GM18499 (cell line): Measurements from ENCODE around the gene ATOSB.

Source experiments
- ATAC-seq: cut with Tn5 transposase; IDR thresholded peaks from one replicate; pipeline ENCODE4 v1.9.1; 2021; ENCODE audit warnings: moderate number of reproducible peaks; ENCODE audit not compliant: insufficient read depth, unreplicated experiment

The ATOSB gene

GRCh38 chr9:35096035-35096849, 19.4 kb downstream of the ATOSB start, which contains the start of gene PIGO:
Gene PIGO, minus strand, starts transcription at chr9:35096591. Its CDS starts 1,026 bp downstream, at chr9:35095565.
- ATAC-seq, result no peak

DNA sequence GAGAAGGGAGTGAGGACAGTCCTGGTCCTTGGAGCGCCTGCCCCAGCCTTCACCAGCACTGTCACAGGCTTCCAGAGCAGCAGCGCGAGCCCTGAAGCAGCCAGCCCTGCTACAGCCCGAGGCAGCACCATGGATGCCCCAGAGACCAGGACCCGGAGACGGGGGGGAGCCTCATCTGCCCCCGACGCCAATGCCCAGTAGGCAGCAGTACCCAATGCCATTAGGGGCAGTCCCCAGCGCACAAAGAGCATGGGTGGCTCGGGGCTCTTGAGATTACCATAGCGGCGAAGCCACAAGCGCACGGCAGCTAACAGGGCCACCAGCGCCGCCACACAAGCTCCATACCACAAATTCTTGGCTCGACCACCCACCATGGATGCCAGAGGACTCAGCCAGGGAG, 24.1 kb downstream of the ATOSB start:
- ATAC-seq, result no peak

DNA sequence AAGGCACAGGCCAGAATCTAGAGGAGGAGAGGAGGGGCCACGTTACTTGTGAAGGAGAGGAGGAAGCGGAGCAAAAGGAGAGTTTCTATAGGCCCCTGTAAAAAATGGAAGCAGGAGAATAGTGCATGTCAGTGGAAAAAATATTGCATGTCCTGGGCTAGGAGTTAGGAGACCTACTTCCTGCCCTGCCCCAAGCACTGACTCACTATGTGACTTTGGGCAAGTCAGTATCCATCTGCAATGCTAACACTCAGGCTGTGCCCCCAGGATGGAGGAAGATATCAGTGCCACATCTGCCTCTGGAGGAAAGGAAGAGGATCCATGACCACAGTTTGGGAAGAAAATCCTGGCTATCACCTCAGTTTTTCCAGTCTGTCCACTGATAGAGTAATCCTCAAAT, 26.2 kb downstream of the ATOSB start:
- ATAC-seq, result no peak

DNA sequence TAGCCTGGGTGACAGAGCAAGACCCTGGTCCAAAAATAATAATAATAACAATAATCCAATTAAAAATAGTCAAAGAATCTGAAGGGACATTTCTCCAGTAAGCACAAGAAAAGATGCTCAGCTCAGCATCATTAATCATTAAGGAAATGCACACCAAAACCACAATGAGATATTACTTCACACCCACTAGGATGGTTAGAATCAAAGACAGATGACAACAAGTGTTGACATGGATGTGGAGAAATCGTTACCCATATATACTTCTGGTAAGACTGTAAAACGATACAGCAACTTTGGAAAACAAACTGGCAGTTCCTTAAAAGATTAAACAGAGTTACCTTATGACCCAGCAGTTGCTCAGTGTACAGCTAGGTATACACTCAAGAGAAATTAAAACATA, 30.6 kb downstream of the ATOSB start:
- no peak for ATAC-seq

DNA sequence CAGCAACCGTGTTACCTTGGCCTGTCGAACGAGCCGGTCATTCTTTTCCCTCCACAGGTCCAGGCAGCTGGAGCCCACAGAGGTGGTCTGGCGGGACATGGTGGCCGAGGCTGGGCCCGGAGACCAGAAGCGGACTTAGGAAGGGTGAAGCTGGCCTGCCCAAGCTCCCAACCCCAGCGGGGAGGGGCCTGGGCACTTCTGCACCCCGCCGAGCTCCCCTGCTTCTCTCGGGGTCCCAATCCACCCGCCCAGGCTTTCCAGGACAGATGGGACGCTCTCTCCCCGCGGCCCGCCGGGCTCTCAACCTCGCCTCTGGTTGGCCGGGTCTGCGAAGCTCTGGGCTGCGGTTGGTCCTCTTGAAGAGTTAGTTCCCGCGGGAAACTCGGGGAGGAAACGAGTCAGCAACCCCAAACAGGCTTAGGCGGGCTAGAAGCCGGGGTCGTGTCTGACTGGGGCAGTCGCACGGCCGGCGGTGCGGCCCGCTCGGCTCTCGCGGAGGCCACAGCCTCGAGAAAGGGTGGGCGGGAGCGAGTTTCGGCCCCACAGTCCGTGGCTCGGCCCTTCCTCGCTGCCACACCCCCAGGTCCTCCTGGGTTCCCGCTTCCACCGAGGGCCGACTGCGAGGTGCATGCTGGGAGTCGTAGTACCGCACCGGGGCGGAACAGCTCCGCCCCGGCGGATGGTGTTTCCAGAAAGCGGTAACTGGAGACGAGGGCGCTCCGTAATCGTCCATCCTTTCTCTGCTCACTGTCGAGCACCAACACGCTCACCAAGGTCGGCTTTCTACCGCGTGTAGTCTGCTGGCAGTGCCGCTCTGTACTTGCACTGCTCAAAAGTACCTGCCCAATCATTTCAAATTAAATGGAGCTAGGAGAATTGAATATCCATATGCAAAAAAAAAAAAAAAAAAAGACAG, 36.0 kb downstream of the ATOSB start, which contains the start of gene FANCG:
TSS of gene FANCG (minus strand) at position 517 of the 916 bp plus-strand sequence. CDS start at position 99, 418 bp downstream.
- ATAC-seq, result peak; percentile 75

GRCh38 chr9:35079041-35079425, 36.6 kb downstream of the ATOSB start:
- no peak for ATAC-seq

DNA sequence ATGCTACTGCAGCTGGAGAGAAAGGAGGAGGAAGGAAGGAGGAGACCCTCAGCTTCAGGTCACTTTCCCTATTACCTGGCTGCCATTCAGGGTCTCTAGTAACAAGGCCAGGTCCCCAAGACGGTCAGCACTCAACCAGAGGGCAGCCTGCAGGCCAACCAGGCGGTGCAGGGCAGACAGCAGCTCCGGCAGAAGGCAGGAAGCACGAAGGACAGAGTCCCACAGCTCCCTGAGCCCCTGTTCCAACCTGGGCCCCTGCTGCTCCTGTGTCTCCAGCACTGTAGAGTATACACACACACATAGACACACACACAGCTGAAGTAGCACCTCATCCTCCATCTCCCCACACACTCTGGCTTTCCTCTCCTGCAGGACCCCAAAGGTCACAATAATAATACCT, 37.6 kb downstream of the ATOSB start:
- no peak for ATAC-seq

DNA sequence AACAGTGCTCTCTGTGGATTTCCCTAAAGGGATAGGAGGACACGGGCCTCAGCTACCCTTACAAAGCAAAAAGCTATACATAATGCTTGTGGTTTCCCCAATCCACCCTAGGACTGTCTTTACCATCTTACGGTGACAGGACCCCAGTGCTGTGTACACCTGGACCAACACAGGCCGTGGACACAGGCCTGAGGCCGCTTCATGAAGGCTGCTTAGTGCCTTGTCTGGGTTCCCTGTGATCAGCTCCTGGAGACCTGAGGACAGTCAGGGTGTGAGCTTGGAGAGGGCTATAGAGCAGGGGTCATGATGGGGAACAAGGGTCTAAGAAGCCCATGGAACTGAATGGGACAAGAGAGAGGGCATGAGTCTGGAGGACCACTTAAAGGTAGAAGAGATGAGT, 38.8 kb downstream of the ATOSB start:
- ATAC-seq, result no peak

GRCh38 chr9:35075358-35075757, 40.3 kb downstream of the ATOSB start:
- ATAC-seq, result no peak

DNA sequence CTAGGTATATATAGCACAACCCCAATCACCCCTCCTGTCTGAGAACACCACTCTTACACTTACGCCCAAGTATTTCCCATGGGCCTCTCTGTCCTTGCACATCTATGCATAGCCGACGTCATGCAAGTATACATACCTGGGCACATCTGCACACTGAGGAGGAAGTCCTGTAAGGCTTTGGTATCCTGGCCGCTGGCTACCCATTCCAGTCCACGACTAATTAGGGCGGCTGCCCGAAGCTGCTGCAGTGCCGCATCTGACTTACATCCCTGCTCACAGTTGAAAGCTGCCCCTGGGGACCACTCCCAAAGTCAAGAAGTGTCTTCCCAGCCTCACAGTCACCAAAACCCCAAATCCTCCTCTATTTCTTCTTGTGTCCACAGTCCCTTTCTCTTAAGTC, 40.9 kb downstream of the ATOSB start:
- no peak for ATAC-seq

DNA sequence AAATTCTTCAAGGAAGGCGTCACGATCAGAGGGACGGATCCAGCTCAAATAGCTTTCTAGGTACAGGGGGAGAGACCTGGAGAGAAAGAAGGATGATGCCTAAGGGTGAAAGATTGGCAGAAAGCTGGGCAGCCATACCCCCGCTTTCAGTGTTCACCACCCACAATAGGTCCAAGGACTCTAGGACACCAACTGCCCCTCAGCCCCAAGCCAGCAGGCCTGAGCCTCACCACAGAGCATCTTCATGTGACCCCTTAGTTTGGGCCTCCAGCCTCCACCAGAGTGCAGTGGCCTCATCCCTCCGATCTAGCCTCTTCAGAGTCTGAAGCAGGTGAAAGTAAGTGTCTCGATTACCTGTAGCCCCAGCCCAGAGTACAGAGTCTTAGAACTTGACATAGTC, 41.5 kb downstream of the ATOSB start:
- ATAC-seq, result no peak

- ATAC-seq, result no peak
These were observed 42.4 kb downstream of the ATOSB start for GRCh38 chr9:35073279-35073612.

GRCh38 chr9:35072461-35073278, 43.0 kb downstream of the ATOSB start, which contains the start of gene VCP:
Gene VCP, minus strand, starts transcription at chr9:35072625. Its CDS starts 272 bp downstream, at chr9:35072353.
- ATAC-seq, result peak; percentile 89

DNA sequence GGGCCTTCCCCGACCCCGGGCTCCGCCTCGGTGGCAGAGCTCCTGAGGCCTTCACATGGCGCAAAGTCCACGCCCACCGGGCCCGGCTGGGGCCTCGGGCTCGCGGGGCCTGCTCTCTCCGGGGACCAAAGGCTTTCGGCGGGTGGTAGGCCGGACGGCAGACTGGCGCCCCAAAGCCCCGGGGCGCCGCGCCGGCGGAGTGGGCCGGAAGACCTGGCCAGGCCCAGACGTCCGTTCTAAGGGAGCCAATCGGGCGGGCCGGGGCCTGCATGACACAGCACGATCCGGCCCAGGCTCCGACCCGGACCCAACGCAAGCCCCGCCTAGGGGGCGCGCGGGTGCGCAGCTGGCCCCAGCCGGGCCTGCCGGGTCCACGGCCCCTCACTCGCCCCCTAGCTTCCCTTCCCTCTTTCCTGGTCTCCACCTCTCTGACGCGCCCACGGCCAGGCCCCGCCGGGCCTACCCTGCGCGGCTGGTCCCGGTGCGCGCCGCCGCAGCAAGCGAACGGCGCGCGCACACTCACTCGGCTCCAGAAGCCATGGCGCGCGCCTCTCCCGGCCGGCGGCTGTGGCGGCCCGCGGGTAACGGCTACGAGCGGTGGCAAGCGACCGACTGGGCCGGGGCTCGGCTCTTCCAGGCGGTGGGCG, 43.7 kb downstream of the ATOSB start:
- ATAC-seq, result peak; percentile 28

GRCh38 chr9:35070823-35071813, 44.5 kb downstream of the ATOSB start:
- no peak for ATAC-seq

GRCh38 chr9:35069020-35069419, 46.6 kb downstream of the ATOSB start:
- no peak for ATAC-seq

GRCh38 chr9:35067056-35067455, 48.6 kb downstream of the ATOSB start:
- no peak for ATAC-seq

DNA sequence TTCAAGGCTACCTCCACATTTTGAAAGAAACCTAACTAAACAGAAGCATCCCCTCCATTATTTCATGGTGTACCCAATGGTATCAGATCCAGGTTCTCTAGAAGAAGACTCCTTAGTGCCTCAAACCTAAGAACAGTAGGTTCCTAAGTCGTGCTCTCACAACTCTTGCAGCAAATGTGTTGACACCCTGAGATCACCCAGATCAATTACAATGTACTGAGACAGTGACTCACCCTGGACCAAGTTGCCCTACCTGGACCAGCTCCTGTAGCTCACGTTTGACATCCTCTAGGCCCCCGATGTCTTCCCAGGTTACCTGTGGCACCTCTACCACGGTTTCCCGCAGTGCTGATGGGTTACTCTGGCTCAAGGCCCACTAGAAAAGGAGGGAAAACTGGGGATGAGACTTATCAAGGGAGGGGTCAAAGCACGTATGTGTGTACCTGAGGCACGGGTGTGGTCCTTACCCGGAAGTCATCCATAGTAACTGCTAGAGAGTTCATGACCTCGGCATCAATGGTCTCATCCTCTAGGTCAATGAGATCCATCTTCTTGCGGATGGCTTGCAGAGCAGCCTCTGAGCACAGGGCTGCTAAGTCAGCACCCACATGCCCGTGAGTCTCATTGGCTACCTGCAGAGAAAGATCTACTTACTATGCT, 55.0 kb downstream of the ATOSB start:
- ATAC-seq, result no peak
